NCI-H226 (cell line): Measurements from ENCODE around the gene TNRC6A.
"Not testable (repeated sequence)": the region's sequence is repeated elsewhere in the genome, so short reads cannot be mapped to it uniquely, and the experiment has no call there.

ENCODE experiments used
- DNase-seq: peaks from one replicate; pipeline ENCODE4 v3.0.0-alpha.2; 2015

TNRC6A gene

DNA sequence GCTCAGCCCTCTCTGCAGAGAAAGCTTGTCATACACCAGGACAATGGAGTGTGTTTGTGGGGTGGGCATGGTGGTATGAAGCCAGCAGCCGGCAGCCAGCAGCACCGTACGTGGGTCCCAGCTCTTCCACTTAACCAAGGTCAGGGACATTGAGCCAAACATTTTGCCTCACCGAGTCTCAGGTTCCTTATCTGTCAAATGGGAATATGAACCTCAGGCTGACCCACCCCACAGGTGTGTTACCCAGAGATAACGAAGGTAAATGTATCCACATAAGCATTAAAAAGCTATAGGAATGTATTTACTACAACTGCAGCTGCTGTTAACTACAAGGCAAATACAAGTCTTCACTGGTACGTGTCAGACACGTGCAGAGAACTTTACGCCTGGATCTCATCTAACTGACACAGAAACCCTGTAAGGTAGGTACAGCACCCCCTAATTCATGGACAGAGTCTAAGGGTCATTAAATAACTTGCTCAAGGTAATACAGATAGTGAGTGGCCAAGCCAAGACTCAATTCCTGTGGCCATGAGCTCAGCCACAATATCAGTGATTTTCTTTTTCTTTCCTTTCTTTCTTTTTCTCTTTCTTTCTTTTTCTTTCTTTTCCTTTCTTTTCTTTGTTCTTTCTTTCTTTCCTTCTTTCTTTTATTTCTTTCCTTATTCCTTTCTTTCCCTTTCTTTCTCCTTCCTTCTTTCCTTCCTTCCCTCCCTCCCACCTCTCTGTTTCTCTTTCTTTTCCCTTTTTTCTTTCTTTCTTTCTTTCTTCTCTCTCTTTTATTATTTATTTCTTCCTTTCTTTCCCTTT, 117.3 kb downstream of the TNRC6A start:
- no peak for DNase-seq

DNA sequence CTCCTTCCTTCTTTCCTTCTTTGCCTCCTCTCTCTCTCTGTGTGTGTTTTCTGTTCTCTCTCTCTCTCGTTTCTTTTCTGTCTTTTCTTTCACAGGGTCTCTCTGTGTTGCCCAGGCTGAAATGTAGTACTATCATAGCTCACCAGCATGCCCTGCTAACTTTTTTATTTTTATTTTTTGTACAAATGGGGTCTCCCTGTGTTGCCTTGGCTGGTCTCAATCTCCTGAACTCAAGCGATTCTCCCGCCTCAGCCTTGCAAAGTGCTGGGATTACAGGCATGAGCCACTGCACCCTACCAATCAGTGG, 117.9 kb downstream of the TNRC6A start:
- DNase-seq, result no peak

DNA sequence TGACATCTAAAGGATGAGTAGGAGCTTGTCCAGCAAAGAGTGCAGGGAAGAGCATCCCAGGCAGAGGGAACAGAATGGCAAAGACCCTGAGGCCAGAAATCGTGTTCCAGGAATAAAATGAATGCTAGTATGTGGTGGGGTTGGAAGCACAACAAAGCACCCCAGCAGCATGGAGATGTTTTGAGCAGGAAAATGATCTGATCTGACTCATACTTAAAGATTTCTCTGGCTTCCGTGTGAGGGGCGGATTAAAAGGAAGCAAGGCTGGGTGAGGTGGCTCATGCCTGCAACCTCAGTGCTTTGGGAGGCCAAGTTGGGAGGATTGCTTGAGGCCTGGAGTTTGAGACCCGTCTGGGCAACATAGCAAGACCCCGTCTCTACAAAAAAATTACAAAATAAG, 118.6 kb downstream of the TNRC6A start:
- peak; percentile 87 for DNase-seq

DNA sequence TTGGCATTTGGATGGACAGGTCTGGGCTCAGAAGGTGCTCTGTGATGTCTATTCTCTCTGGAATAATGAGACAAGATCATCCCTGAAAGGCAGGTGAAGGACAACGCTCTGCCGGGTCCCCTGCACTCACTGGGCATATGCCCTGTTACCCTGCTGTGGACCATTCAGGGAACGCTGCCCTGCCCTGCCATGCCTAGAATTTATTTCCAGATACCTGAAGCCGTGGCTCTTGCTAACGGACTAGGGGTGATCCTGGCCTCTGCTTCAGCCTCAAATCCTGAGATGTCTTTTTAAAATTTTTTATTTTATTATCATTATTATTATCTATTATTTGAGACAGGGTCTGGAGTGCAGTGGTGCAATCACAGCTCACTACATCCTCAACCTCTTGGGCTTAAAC, 120.2 kb downstream of the TNRC6A start:
- no peak for DNase-seq

DNA sequence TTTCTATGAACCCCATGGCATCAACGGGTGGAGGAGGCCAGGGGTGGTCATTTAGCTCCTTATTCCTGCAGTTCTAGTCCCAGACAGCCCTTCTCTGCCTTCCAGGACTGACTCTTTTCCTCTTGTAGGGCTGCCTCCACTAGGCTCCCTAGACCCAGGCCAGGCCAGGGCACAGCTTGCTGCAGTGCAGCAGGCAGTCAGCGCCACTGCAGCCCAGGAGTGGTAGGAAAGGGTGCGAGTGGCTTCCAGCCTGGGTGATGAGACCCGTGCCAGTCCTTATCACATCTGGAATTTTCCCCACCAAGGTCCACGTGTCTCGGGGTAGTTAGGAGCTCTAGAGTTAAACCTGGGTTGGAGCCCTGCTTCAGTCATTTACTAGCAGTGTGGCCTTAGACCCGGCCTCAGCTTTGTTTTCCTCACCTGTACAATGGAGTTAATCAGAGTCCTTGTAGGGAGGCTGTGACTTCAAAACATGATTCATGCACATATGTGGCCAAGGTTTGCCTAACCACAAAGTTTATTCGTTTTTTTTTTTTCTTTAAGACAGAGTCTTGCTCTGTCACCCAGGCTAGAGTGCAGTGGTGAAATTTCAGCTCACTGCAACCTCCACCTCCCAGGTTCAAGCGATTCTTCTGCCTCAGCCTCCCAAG, 121.0 kb downstream of the TNRC6A start:
- DNase-seq, result peak; percentile 59

DNA sequence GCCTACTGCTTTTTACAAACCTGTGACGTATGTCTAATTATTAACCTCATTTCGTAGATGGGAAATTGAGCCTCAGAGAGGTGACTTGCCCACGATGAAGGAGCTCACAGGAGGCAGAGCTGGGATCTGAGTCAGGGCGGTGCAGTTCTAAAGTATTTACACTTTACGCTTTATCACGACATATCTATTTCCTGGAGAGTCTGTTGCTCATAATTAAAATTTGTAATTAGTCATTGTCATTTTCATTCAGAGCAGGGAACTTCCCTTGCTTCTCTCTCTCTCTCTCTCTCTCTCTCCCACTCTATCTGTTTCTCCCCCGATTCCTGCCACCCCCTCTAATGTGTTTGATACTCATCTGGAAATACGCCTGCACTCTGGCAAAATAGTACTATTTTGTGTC, 122.2 kb downstream of the TNRC6A start:
- DNase-seq, result peak; percentile 79

DNA sequence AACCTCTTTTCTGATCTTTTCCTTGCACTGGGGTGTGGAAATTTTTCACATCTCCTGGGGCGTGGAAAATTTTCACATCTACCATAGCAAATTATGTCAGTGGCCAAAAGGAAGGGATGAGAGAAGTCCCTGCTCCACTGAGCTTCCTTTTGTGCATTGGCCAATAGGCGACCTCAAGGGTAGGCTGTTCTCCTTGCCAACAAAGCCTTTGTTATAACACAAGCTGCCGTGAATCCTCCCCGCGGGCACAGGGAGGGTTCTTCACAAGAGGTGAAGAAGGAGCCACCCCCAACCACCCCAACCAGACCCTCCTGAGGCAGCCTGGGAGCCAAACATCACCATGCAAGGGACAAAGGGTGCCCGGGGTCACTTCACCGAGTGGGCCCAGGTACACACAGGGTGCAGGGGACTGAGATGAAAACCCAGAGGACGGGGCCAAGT, 122.8 kb downstream of the TNRC6A start:
- peak; percentile 92 for DNase-seq

DNA sequence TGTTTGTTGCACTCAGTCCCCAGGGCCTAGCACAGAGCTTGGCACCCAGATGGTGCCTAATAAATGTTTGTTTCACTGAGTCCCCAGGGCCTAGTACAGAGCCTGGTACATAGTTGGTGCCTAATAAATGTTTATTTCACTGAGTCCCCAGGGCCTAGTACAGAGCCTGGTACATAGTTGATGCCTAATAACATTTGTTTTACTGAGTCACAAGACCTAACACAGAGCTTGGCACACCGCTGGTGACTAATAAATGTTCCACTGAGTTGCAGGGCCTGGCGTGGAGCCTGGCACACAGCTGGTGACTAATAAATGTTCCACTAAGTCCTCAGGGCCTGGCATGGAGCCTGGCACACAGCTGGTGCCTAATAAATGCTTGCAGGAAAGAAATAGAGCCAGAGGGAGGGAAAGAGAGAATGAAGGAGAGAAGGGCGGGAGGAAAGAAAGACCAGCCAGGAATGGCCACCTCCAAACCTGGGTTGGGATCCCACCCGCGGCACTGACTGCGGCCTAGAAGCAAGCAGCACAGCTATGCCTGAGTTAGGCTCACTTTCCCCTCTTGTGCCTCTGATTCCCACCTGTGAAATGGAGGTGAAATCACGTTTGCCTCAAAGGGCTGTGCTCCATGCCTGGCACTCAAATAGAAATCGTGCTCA, 123.8 kb downstream of the TNRC6A start:
- DNase-seq, result no peak

DNA sequence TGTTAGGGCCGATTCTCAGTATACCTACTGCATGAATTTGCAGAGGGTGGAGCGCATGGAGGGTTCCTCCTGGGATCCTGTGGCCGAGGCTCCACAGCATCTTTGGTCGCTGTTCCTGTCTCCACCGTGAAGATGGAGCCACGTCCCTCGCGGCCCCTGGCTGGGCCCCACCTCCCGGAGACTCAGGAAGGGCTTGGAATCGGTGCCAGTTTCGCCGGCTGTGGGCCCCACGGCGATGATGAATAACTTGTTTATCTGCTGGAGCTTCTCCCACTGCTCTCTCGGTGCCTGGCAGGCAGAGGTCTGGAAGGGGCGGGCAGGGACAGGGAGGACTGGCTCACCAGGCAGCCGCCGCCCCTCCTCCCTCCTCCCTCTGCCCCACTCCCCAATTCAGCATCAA, 124.4 kb downstream of the TNRC6A start:
- peak; percentile 98 for DNase-seq

DNA sequence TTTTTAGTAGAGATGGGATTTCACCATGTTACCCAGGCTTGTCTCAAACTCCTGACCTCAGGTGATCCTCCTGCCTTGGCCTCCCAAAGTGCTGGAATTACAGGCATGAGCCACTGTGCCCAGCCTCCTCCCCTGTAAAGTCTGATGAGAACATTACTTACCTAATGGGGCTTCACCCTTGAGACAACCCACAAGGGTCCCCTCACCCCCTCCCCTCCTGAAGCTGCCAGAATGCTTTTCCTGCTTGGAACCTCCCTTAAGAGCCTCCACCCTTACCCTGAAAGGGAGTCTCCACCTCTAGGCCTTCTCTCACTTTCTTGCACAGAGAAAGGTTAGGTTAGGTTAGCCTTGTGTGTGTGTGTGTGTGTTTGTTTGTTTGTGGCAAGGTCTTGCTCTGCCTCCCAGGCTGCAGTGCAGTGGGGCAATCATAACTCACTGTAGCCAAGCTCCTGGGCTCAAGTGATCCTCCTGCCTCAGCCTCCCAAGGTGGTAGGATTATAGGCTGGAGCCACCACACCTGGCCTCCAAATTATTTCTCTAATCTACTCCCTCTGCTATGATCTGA, 125.2 kb downstream of the TNRC6A start:
- DNase-seq, result peak; percentile 79

DNA sequence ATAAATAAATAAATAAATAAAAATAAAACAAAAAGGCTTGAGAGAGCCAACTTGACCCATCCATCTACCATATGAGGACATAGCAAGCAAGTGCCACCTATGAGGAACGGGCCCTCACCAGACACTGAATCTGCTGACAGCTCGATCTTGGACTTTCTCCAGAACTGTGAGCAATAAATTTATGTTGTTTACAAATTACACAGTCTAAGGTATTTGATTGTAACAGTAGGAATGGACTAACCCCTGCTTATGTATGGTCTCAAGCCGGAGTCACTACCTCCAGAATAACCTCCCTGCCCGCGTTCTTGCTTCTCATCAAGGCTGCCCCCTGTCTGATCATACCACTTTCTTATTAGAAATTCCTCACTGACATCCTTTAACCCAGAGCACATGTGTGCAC, 126.2 kb downstream of the TNRC6A start:
- DNase-seq, result peak; percentile 33

DNA sequence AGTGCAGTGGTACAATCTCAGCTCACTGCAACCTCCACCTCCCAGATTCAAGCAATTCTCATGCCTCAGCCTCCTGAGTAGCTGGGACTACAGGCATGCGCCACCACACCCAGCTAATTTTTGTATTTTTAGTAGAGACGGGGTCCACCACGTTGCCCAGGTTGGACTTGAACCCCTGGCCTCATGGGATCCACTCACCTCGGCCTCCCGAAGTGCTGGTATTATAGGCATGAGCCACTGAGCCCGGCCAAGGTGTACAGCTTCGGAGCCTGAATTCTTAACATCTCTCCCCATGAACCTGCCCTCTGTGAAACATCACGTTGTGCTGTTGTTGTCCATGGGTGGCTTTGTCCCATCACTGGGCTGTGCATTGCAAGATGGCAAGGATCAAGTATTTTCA, 127.4 kb downstream of the TNRC6A start:
- not testable (repeated sequence) for DNase-seq

DNA sequence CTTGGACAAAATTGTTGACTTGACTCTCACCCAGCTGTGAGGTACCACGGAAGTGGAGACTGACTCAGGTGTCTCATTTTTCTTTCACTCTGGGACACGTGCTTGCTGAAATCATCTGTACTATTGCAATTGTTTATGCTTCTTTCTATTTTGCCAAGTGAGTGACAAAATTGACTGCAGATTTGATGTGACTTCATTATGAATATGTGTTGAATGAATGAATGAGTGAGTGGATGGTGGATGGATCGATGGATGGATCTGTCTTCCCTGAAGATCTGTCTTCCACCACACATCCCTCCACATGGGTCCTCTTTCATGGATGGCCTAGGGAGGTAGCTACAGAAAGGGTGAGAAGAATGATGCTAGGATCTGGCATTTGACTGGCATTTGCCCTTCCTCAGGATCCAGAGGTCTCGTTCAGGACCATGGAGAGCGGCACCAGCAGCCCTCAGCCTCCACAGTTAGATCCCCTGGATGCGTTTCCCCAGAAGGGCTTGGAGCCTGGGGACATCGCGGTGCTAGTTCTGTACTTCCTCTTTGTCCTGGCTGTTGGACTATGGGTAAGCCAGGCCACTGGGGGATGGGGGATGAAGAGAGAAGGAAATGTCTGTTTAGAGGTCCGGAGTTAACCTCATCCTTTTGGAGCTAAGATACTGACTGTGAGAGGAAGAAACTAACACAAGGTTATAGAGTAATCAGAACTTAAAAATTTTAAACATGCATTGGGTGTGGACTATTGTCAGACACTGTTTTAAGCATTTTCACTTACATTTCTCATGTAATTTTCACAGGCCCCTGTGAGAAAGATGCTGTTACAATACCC, 129.0 kb downstream of the TNRC6A start:
- DNase-seq, result peak; percentile 40

DNA sequence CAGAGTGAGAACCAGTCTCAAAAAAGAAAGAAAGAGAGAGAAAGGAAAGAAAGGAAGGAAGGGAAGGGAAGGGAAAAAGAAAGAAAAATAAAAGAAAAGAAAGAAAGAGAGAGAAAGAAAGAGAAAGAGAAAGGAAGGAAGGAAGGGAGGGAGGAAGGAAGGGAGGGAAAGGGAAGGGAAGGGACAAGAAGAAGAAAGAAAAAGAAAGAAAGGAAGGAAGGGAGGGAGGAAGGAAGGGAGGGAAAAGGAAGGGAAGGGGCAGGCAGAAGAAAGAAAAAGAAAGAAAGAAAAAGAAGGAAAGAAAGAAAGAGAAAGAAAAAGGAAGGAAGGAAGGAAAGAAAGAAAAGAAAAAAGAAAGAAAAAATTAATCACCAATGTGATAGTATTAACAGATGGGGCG, 132.0 kb downstream of the TNRC6A start:
- DNase-seq, result no peak

DNA sequence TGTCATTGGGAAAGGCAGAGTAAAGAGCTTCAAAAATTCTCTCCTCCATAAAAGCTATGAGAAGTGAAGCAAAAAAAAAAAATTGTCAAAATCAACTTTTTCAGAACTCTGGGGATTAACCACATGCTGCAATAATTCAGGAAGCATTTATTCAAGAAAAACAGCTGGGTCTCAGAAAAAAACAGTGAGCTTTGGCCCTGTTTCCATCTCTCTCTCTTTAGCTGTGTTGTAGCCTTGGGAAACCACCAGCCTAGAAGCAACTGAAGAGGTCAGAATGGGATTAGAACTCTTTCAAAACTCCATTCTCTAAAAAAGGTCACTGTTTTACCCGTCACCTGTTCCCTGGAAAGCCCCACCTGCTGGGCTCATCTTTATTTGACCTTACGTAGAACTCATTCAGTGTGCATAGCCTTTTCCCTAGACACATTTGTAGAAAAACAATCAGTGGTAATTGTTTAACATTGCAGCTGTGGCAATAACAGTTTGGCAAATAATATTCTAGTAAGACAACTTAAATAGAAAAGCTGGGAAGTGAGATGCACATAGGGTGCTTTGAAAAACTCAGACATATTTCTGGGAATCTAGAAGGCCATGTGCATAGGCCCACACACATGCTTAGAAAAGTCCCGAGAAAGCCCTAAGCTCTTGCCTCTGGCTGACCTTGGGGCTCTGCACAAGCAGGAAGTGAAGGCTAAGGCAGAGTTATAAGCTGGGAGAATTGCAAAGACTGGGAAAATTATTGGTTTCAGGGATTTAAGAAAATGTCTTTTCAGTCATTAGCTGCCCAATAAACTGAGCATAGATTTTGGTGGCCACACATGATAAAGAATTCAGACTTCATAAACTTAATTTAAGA, 134.4 kb downstream of the TNRC6A start:
- no peak for DNase-seq

DNA sequence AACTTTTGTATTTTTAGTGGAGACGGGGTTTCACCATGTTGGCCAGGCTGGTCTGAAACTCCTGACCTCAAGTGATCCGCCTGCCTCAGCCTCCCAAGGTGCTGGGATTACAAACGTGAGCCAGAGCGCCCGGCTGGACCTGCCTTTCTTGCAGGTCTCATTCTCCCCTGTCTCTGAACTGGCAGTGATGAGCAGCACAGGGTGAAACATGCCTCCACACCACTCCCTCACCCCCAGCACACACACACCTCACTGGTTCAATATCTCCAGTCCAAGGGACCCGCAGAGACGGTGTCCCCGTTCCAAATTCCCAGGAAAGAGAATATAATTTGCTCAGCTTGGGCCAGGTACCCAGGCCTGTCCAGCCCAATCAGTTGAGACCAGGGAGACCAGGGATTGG, 139.6 kb downstream of the TNRC6A start:
- no peak for DNase-seq

DNA sequence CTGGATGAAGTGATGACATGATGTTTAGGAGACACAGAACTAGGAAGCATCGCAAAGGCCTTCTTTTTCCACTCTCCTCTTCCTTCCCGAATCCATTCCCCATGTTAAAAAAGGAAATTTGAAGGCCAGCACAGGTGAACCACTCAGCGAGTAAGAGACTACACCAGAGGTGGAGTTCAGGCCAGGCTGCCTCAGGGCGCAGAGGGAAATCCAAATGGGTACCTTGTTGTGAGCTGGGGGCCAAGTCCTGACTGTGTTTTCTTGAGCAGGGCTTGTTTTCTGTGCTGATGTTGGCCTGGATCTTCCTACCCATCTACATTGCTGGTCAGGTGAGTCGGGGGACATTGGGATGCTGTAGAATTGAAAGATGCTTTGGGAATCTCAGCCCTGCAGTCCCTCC, 142.4 kb downstream of the TNRC6A start:
- DNase-seq, result no peak

DNA sequence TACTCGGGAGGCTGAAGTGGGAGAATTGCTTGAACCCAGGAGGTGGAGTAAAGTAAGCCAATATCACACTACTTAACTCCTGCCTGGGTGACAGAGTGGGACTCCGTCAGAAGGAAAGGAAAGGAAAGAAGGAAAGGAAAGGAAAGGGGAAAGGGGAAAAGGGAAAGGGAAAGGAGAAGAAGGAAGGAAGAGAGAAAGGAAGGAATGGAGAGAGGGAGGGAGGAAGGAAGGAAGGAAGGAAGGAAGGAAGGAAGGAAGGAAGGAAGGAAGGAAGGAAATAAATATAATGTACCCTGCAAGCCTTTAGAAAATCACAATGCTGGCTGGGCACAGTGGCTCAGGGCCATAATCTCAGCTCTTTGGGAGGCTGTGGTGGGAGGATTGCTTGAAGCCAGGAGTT, 143.6 kb downstream of the TNRC6A start:
- DNase-seq, result no peak

DNA sequence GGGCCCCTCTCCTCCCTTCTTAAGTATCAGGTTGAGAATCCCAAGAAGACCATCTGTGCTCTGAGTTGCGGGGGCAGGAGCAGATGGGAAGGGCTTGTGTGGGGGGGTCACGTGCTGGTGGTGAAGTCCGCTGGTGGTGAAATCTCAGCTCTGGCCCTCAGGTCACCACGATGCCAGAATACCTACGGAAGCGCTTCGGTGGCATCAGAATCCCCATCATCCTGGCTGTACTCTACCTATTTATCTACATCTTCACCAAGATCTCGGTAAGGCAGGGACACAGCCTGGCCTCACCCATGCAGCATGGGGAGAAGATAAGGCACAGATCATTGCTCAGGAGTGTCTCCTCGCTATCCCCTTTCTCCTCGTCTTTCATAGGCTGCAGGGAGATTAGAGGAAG, 146.0 kb downstream of the TNRC6A start:
- no peak for DNase-seq
